Heart left ventricle (tissue), 16 donors: ENCODE data around the gene EI24. TPM values are rescaled to one million over a fixed set of nuclear protein-coding genes. Genes with fewer than 3 reads are reported as not detected.
"Not testable (repeated sequence)": the region's sequence is repeated elsewhere in the genome, so short reads cannot be mapped to it uniquely, and the experiment has no call there.

Experiments used
- ATAC-seq, 4 donors: fragments of 200-7000 bp; cut with Tn5 transposase; one replicate each; pipeline ENCODE4 v1.9.1; 2020 to 2022; ENCODE audit warnings: moderate library complexity in 4 of 4, mild to moderate bottlenecking in 3 of 4, moderate number of reproducible peaks in 1 of 4
- DNase-seq, 5 donors: peaks; one replicate each; pipeline ENCODE4 v3.0.0-alpha.2; 2020
- H3K27ac ChIP-seq, 12 donors: fragments of 200-600 bp; sonication (generic) in 4 of 12; one replicate each; pipeline versions ENCODE4 v1.5.0 to v1.8.0; 2016 to 2022; ENCODE audit warnings: mild to moderate bottlenecking in 2 of 12
- H3K27me3 ChIP-seq, 9 donors: fragments of 200-600 bp; sonication (generic) in 2 of 9; one replicate each; pipeline versions ENCODE4 v1.5.1 to v1.8.0; 2016 to 2022; ENCODE audit warnings: mild to moderate bottlenecking in 3 of 9
- H3K36me3 ChIP-seq, 9 donors: fragments of 200-600 bp; sonication (generic) in 2 of 9; one replicate each; pipeline versions ENCODE4 v1.5.0 to v1.8.0; 2018 to 2022; ENCODE audit warnings: mild to moderate bottlenecking in 2 of 9
- H3K4me1 ChIP-seq, 12 donors: fragments of 200-600 bp; sonication (generic) in 4 of 12; one replicate each; pipeline versions ENCODE4 v1.5.0 to v1.8.0; 2016 to 2022; ENCODE audit warnings: mild to moderate bottlenecking in 3 of 12
- H3K4me3 ChIP-seq, 12 donors: fragments of 200-600 bp; sonication (generic) in 4 of 12; one replicate each; pipeline versions ENCODE4 v1.5.0 to v1.8.0; 2017 to 2022; ENCODE audit warnings: mild to moderate bottlenecking in 9 of 12, moderate library complexity in 4 of 12
- H3K9me3 ChIP-seq, 12 donors: fragments of 200-600 bp; sonication (generic) in 4 of 12; one replicate each; pipeline versions ENCODE4 v1.5.0 to v1.8.0; 2016 to 2022; ENCODE audit warnings: mild to moderate bottlenecking in 1 of 12
- CTCF ChIP-seq, 12 donors: fragments of 200-600 bp; sonication (generic) in 4 of 12; IDR thresholded peaks; one replicate each; pipeline versions ENCODE4 v1.5.0 to v1.8.0; 2018 to 2022; ENCODE audit warnings: antibody characterized with exemption in 12 of 12, mild to moderate bottlenecking in 5 of 12
- POLR2A ChIP-seq, 2 donors: fragments of 450-650 bp; IDR thresholded peaks; one replicate each; pipeline ENCODE4 v1.6.1; 2017; ENCODE audit warnings: antibody characterized with exemption in 2 of 2, mild to moderate bottlenecking in 2 of 2, moderate library complexity in 2 of 2
- WGBS, 4 donors: extraction: QIAGEN DNeasy Blood & Tissue Kit in 2 of 4; methylation state at CpG; one replicate each; pipeline versions ENCODE4 v1.1.5 to v1.1.7; 2013 to 2018; 5-methylcytosine and 5-hydroxymethylcytosine counted together
- intact Hi-C, 10 donors: fragments of 100-400 bp; cut with DNase I; formaldehyde crosslinking; loops; one replicate each; pipeline versions ENCODE4 v1.11.1 to v1.14.2; 2022
- polyA plus RNA-seq, 2 donors: library from polyadenylated mRNA; stranded (reverse); fragments of 200-250 nt; gene quantifications; one replicate each; pipeline ENCODE4 v1.2.3, GENCODE V29; 2013
- total RNA-seq, 9 donors: library from RNA; depleted of rRNA in 2 of 9; stranded (reverse); fragments of >200 nt in 2 of 9; fragmentation: NEBNext Ultra II Directional in 3 of 9; extraction: Animal tissue kit (Norgen Biotek cat#: 25700) in 3 of 9; gene quantifications; one replicate each; pipeline versions ENCODE4 v1.1.0 to v1.2.4, GENCODE V29; 2016 to 2023
- donor health status: ischemic (EF 13 %, LVEDD 7.1; RV severe dilation, severe dysfunction).
- donor health status: healthy with polysubstance abuse.
- donor health status: DM: no; HTN: yes; CAD: no.
- donor health status: DM: no; HTN: no; CAD: no.
- donor health status: ischemic (EF 25% LVEDD 6.9; RV normal size, moderate dysfunction).
- donor health status: ischemic (EF 25% LVEDD 5.7; RV mildly dilated, moderate dysfunction).
- donor health status: healthy.
- donor health status: DM: yes; HTN: yes; CAD: no.
- donor health status: ischemic (EF 35%, LVEDD 5.7; RV mildly dilated, moderate dysfunction).
- donor health status: nonischemic (EF 11% LVEDD 7.7; RV severe dilation, severe dysfunction).
- donor health status: DM: yes; HTN: yes; CAD: no.
- donor health status: PGD.
- donor health status: ischemic (EF 29% LVEDD 5.4; RV normal size, mild dysfunction).
- donor health status: nonischemic (EF 23%, LVEDD 6.1; RV moderate dilation, normal function).

EI24 gene
- total and polyA plus RNA-seq, 11 donors, result 20.6 to 125 (median 53.8) TPM

- DNase-seq (no peak), ATAC-seq (no peak)
- H3K4me1 ChIP-seq, result no peaks in the 10 kb centered on the region
- 54 to 63% (median 62%) methylated on average over 3 of the region's 3 CpGs for WGBS, 4 donors
- H3K27me3 ChIP-seq, result peaks cover 0 to 4% (median 0%) of the 10 kb centered on the region in 9 donors
- no peak overlapping the region for H3K4me3 ChIP-seq
- no peaks in the 10 kb centered on the region for H3K9me3 ChIP-seq
- intact Hi-C loops, result no loop called here
- H3K36me3 ChIP-seq, result no peaks in the 10 kb centered on the region
- H3K27ac ChIP-seq, result no peak overlapping the region
- TF ChIP-seq POLR2A (IDR thresholded peaks at IDR 0.05) (no peak), CTCF (IDR thresholded peaks at IDR 0.05) (no peak)
These were observed 36.6 kb upstream of the EI24 start for GRCh38 chr11:125532668-125533067.

GRCh38 chr11:125535585-125535984, 33.7 kb upstream of the EI24 start:
- no peak overlapping the region for H3K27ac ChIP-seq
- peaks cover 0 to 4% (median 0%) of the 10 kb centered on the region in 9 donors for H3K27me3 ChIP-seq
- no peak overlapping the region for H3K4me3 ChIP-seq
- H3K36me3 ChIP-seq, result no peaks in the 10 kb centered on the region
- no peak for DNase-seq
- H3K4me1 ChIP-seq, result no peaks in the 10 kb centered on the region
- 37 to 73% (median 47%) methylated on average over 1 of the region's 1 CpG for WGBS, 4 donors
- intact Hi-C loops, result no loop called here
- TF ChIP-seq CTCF (IDR thresholded peaks at IDR 0.05) (no peak), POLR2A (IDR thresholded peaks at IDR 0.05) (no peak)
- ATAC-seq, result no peak
- H3K9me3 ChIP-seq, result no peaks in the 10 kb centered on the region

GRCh38 chr11:125536834-125537233, 32.4 kb upstream of the EI24 start:
- H3K27ac ChIP-seq, DNase-seq, ATAC-seq, intact Hi-C loops, H3K36me3 ChIP-seq, H3K9me3 ChIP-seq, H3K4me3 ChIP-seq, H3K27me3 ChIP-seq, H3K4me1 ChIP-seq: not testable (repeated sequence)
- WGBS, 4 donors, result 76 to 80% methylated on average over 9 to 10 of the region's 19 CpGs; no CpG with 5 or more reads in 2 of the 4 donors

- ATAC-seq (no peak), DNase-seq (no peak)
- Histone ChIP-seq H3K4me1 (no peaks in the 10 kb centered on the region), H3K9me3 (peaks cover 0 to 17% (median 0%) of the 10 kb centered on the region in 12 donors), H3K36me3 (no peaks in the 10 kb centered on the region), H3K27ac (no peak overlapping the region), H3K4me3 (no peak overlapping the region), H3K27me3 (no peaks in the 10 kb centered on the region)
- intact Hi-C loops, result no loop called here
- TF ChIP-seq CTCF (IDR thresholded peaks at IDR 0.05) (no peak), POLR2A (IDR thresholded peaks at IDR 0.05) (no peak)
These were observed 26.6 kb upstream of the EI24 start for GRCh38 chr11:125542709-125543108.

GRCh38 chr11:125550780-125551179, 18.5 kb upstream of the EI24 start:
- H3K27me3 ChIP-seq, result no peaks in the 10 kb centered on the region
- no peak for TF ChIP-seq POLR2A (IDR thresholded peaks at IDR 0.05)
- intact Hi-C loops, result no loop called here
- no peak overlapping the region for H3K27ac ChIP-seq
- 88 to 95% (median 92%) methylated on average over 1 of the region's 1 CpG for WGBS, 4 donors
- H3K4me1 ChIP-seq, result no peaks in the 10 kb centered on the region
- H3K9me3 ChIP-seq, result peaks cover 0 to 26% (median 20%) of the 10 kb centered on the region in 12 donors
- DNase-seq, result no peak
- H3K4me3 ChIP-seq, result no peak overlapping the region
- no peaks in the 10 kb centered on the region for H3K36me3 ChIP-seq
- no peak for ATAC-seq
